Measurements from ENCODE around the gene LRP1-AS. TPM values are rescaled to one million over a fixed set of nuclear protein-coding genes. Genes with fewer than 3 reads are reported as not detected.

LRP1-AS gene
- total RNA-seq, 2 donors from 2014 or later: not detected

DNA sequence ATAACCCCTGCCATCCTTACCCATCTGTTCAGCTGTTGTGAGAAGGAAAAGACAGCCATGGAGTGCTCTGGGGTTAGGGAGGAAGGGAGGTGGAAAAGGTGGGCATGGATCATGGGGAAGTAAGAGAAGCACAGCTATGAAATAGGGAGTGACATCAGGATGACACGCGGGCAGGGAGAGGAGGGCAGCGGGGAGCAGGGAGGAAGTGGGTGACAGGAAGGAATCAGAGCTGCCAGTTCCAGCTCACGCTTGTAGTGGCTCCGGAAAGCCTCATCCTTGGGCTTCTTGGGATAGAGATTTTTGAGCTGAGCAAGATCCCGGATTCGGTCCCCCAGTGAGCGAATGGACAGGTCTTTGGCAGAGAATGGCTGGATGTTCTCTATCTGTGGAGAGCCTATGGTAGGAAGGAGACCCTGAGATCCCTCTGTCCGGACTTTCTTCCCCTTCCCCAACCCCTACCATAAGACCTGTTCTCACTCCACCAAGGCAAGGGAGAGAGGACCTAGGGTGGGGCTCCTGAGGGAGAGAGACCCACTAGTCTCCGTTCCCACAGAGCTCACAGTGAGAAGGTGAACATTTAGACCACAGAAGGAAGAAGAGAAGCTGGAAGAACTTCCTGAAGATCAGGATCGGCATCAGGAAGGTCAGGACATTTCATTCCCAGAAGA lies 48.2 kb downstream of the LRP1-AS start:
- H3K9me3 Mint-ChIP-seq: no peaks in the 10 kb centered on the region
- no peak for ATAC-seq (replicated peaks)
- no peak overlapping the region for H3K4me3 Mint-ChIP-seq
- H3K27ac Mint-ChIP-seq: peak overlapping the region; percentile 87
- H3K36me3 Mint-ChIP-seq (ENCODE audit: low read depth): peaks cover 100% of the 10 kb centered on the region
- H3K27me3 Mint-ChIP-seq: no peaks in the 10 kb centered on the region
- H3K4me1 Mint-ChIP-seq: peaks cover 26% of the 10 kb centered on the region

DNA sequence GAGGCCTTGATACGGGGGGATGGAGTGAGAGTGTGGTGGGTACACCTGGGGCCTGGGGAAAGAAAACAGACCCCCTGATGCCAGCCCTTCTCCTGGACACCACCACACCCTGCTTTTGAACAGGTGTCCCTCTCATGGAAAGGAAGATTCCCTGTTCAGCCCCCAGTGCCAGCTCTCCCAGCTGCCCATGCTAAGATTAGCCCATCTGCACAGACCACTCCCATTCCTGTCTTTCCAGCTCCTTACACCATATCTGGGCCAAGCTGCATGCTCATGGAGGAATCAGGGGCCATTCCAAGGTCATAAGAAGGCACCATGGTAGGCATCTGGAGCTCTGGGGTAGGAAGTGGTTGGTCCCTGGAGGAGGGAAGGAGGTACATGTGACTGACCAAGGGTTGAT lies 48.9 kb downstream of the LRP1-AS start:
- ATAC-seq (replicated peaks): no peak
- peak overlapping the region; percentile 87 for H3K27ac Mint-ChIP-seq
- H3K36me3 Mint-ChIP-seq (ENCODE audit: low read depth): peaks cover 99% of the 10 kb centered on the region

DNA sequence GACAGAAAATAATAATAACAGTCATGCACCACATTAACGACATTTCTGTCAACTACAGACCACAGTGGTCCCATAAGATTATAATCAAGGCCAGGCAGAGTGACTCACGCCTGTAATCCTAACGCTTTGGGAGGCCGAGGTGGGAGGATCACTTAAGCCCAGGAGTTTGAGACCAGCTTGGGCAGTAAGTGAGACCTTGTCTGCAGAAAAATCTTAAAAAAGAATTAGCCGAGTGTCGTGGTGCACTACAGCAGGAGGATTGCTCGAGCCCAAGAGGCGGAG lies 49.9 kb downstream of the LRP1-AS start:
- peaks cover 99% of the 10 kb centered on the region for H3K36me3 Mint-ChIP-seq (ENCODE audit: low read depth)
- no peaks in the 10 kb centered on the region for H3K27me3 Mint-ChIP-seq
- no peak for ATAC-seq (replicated peaks)
- H3K4me3 Mint-ChIP-seq: no peak overlapping the region
- no peak overlapping the region for H3K27ac Mint-ChIP-seq
- H3K9me3 Mint-ChIP-seq: no peaks in the 10 kb centered on the region
- peaks cover 38% of the 10 kb centered on the region for H3K4me1 Mint-ChIP-seq

More for the DNA sequence above, 48.9 kb downstream of the LRP1-AS start:
- Mint-ChIP-seq H3K27me3 (no peaks in the 10 kb centered on the region), H3K4me1 (peaks cover 30% of the 10 kb centered on the region), H3K9me3 (no peaks in the 10 kb centered on the region), H3K4me3 (no peak overlapping the region)

DNA sequence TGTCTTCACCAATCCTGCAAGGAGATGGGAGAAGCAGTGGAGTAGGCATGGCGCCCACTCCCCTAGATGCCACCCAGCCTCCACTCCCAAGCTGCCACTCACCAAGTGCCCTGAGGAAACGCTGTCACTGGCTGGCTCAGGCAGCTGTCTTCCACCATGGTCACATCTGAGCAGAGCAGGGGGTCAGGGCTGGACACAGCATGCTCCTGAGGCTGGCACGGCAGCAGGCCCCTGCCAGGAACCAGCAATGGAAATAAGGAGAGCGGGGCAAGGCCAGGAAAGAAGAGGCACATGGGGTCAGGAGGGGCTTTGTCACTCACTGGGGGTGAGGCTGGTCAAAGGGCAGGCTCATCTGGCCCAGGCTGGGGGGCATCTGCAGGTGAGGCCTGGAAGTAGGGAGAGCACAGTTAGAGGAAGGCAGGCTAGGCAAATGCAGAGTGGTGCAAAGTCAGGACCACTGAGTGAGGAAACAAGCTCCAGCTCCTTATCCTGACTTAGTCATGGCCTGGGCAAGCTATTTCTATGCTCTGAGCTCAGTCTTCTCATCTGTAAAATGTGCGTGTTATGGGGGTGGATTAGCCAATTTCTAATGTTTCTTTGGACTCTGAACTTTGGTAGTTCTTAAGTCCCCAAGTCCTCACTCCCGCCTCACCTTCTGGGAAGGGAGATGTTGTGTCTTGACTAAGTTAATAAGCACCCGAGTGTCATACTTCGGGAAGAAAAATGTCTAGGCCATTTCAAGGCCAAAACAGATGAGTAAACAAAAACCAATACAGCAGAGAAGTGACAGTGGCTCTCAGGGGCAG lies 50.5 kb downstream of the LRP1-AS start:
- no peaks in the 10 kb centered on the region for H3K27me3 Mint-ChIP-seq
- H3K27ac Mint-ChIP-seq: peak overlapping the region; percentile 93
- no peak for ATAC-seq (replicated peaks)
- H3K4me3 Mint-ChIP-seq: no peak overlapping the region
- H3K4me1 Mint-ChIP-seq: peaks cover 42% of the 10 kb centered on the region
- H3K36me3 Mint-ChIP-seq (ENCODE audit: low read depth): peaks cover 99% of the 10 kb centered on the region
- no peaks in the 10 kb centered on the region for H3K9me3 Mint-ChIP-seq

DNA sequence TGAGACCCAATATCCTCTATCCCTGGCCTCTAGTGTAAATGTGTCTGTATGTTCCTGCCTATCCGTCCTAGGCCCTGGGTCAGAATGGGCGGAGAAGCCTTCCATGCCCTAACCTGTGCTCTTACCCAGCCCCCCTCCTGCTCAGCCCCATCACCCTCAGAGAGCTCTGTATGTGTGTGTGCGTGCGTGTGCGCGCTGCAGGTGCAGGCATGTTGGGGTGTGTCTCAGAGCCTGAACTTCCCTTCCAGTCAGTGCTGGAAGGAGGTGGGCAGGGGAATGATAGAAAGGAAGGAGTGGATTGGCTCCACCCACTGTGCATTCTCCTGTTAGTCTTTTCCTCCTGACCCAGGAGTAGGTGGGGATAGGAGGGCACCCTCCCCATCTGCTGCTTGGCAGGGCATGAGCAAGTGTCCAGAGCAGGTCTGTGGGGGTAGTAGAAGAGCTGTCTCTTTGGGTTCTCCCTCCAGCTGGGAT lies 51.3 kb downstream of the LRP1-AS start:
- Mint-ChIP-seq H3K27me3 (no peaks in the 10 kb centered on the region), H3K36me3 (ENCODE audit: low read depth) (peaks cover 99% of the 10 kb centered on the region), H3K4me1 (peaks cover 43% of the 10 kb centered on the region), H3K9me3 (no peaks in the 10 kb centered on the region), H3K4me3 (no peak overlapping the region), H3K27ac (peak overlapping the region; percentile 93)
- no peak for ATAC-seq (replicated peaks)

DNA sequence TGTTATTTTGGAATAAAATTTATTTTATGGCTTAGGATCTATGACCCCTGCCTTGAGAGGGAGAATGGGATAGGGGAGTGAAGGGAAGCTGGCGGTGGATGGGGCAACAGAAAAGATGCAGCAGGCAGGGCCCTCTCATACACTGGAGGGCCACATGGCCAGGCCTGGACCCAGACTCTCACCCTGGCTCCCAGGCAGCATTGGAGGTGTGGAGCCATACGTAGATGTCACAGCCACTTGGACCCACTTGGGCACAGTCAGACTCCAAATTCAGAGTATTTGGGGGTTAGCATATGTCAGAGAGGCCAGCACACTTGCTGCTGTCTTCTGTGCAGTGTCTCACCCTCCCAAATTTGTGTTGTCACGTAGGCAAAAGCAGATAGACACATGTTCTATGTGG lies 52.0 kb downstream of the LRP1-AS start:
- Mint-ChIP-seq H3K27ac (peak overlapping the region; percentile 93), H3K9me3 (no peaks in the 10 kb centered on the region), H3K4me1 (peaks cover 50% of the 10 kb centered on the region), H3K36me3 (ENCODE audit: low read depth) (peaks cover 99% of the 10 kb centered on the region), H3K4me3 (peak overlapping the region; percentile 97), H3K27me3 (no peaks in the 10 kb centered on the region)
- peak; percentile 6 for ATAC-seq (replicated peaks)

Other genes with a start within 250 kb of the LRP1-AS start
- gene SDR9C7, start 213.2 kb downstream of the LRP1-AS start, total RNA-seq: not detected
- gene RDH16, start 190.0 kb downstream of the LRP1-AS start, total RNA-seq: under 1 TPM; 0.11 to 0.69 TPM
- 1 to 10 TPM; 4.2 to 4.7 TPM for gene ZBTB39, start 141.1 kb downstream of the LRP1-AS start, total RNA-seq
- 1 to 10 TPM in 1 of 2 donors, not detected in 1; 1.5 TPM for gene TAC3, start 131.1 kb downstream of the LRP1-AS start, total RNA-seq
- 1 to 10 TPM; 2.1 to 5.1 TPM for gene MYO1A, start 97.5 kb downstream of the LRP1-AS start, total RNA-seq
- 100 to 1,000 TPM in 1 of 2 donors, 10 to 100 TPM in 1; 62.3 to 117 TPM for gene NEMP1, start 68.8 kb downstream of the LRP1-AS start, total RNA-seq
- gene NAB2, start 58.5 kb downstream of the LRP1-AS start, total RNA-seq: 10 to 100 TPM; 20.6 to 61.4 TPM
- 100 to 1,000 TPM; 177 to 332 TPM for gene STAT6, start 36.3 kb downstream of the LRP1-AS start, total RNA-seq
- 10 to 100 TPM in 1 of 2 donors, 1 to 10 TPM in 1; 2.4 to 20.2 TPM for gene LRP1, start 19.1 kb downstream of the LRP1-AS start, total RNA-seq
- gene NXPH4, start 69.2 kb upstream of the LRP1-AS start, total RNA-seq: 1 to 10 TPM in 1 of 2 donors, under 1 TPM in 1; 0.34 to 1.4 TPM
- gene SHMT2, start 82.1 kb upstream of the LRP1-AS start, total RNA-seq: 100 to 1,000 TPM; 232 to 320 TPM
- 1 to 10 TPM; 3.2 to 4.5 TPM for gene STAC3, start 103.6 kb upstream of the LRP1-AS start, total RNA-seq

Data from activated T-helper 17 cell treated with anti-CD3 and anti-CD28 coated beads, Interleukin-2, amount 50 U/mL, for 72 hours (primary cell).